HEK293T (cell line): ENCODE measurements around the gene N4BP3.

ENCODE experiments used
- ARNT ChIP-seq: fragments of 450-650 bp; IDR thresholded peaks from 2 replicates; pipeline ENCODE4 v1.6.1; 2017; ENCODE audit warnings: mild to moderate bottlenecking
- BHLHE40 ChIP-seq: fragments of 450-650 bp; IDR thresholded peaks from 2 replicates; pipeline ENCODE4 v1.6.1; 2016; ENCODE audit warnings: mild to moderate bottlenecking, moderate library complexity, borderline replicate concordance
- CTBP1 ChIP-seq: fragments of 450-650 bp; IDR thresholded peaks from 2 replicates; pipeline ENCODE4 v1.6.1; 2016; ENCODE audit warnings: borderline replicate concordance
- ELF4 ChIP-seq: fragments of 450-650 bp; IDR thresholded peaks from 2 replicates; pipeline ENCODE4 v1.6.1; 2017; ENCODE audit warnings: antibody characterized with exemption
- FOXK2 ChIP-seq: fragments of 450-650 bp; IDR thresholded peaks from 2 replicates; pipeline ENCODE4 v1.6.1; 2016; ENCODE audit warnings: mild to moderate bottlenecking
- FOXM1 ChIP-seq: fragments of 450-650 bp; IDR thresholded peaks from 2 replicates; pipeline ENCODE4 v1.6.1; 2017; ENCODE audit warnings: mild to moderate bottlenecking, borderline replicate concordance
- L3MBTL2 ChIP-seq: fragments of 450-650 bp; conservative IDR thresholded peaks from 2 replicates; pipeline ENCODE4 v1.6.1; 2016; ENCODE audit warnings: mild to moderate bottlenecking
- LEF1 ChIP-seq: fragments of 450-650 bp; IDR thresholded peaks from 2 replicates; pipeline ENCODE4 v1.6.1; 2017; ENCODE audit warnings: mild to moderate bottlenecking, borderline replicate concordance
- NFRKB ChIP-seq: fragments of 450-650 bp; IDR thresholded peaks from 2 replicates; pipeline ENCODE4 v1.6.1; 2016; ENCODE audit warnings: mild to moderate bottlenecking, moderate library complexity
- PKNOX1 ChIP-seq: fragments of 450-650 bp; IDR thresholded peaks from 2 replicates; pipeline ENCODE4 v1.6.1; 2016
- SP1 ChIP-seq: fragments of 450-650 bp; IDR thresholded peaks from 2 replicates; pipeline ENCODE4 v1.6.1; 2017
- SUZ12 ChIP-seq: fragments of 450-650 bp; IDR thresholded peaks from 2 replicates; pipeline ENCODE4 v1.6.1; 2016; ENCODE audit warnings: mild to moderate bottlenecking
- TARDBP ChIP-seq: fragments of 450-650 bp; IDR thresholded peaks from 2 replicates; pipeline ENCODE4 v1.6.1; 2016

GRCh38 chr5:178129296-178129695, 16.0 kb downstream of the N4BP3 start:
- TF ChIP-seq FOXK2 (no peak), NFRKB (no peak), SUZ12 (no peak), LEF1 (no peak), ARNT (no peak), FOXM1 (no peak), SP1 (no peak), BHLHE40 (no peak), ELF4 (no peak), TARDBP (no peak), L3MBTL2 (no peak), CTBP1 (no peak), PKNOX1 (no peak)
